HG02938 (cell line): ENCODE measurements around the gene IL32.

Experiments
- ATAC-seq: cut with Tn5 transposase; IDR thresholded peaks from one replicate; pipeline ENCODE4 v1.9.1; 2021; ENCODE audit warnings: mild to moderate bottlenecking, moderate library complexity; ENCODE audit not compliant: unreplicated experiment

Gene IL32

GRCh38 chr16:3113765-3114479 lies 48.5 kb downstream of the IL32 start:
- no peak for ATAC-seq

DNA sequence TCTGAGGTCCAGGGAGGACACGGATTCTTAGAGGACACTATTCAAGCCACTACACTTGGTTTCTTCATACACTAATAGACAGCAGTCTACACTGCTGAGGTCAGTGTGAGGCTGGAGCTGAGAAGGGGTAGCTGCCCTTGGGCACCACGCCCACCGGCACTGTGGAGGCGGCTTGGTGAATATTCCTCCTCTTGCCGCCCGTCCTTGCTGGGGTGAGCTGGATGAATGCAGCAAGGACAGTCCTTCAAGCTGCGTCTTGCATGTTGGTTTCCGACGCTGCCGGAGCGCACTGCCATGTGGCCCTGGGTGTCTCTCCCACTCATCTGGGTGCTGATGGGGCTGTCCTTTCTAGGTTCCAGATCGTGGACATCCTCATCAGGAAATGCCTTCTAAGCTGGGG lies 49.6 kb downstream of the IL32 start:
- ATAC-seq, result no peak

DNA sequence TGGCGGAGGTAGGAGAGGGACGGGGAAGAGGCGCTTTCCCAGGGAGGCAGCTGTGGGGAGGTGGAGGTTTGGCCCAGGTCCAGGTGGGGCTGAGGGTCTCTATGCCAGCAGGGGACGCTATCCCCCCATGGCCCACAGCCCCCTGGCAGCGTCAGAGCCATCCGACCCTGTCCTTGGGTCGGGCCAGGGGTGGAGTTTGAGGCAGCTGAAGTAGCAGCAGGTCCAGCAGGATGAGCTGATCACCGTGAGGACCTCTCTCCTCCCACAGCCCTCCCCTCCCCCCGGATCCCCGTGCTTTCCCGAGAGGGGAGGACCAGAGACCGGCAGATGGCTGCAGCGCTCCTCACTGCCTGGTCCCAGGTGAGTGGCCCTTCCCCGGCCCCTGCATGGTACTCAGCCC lies 50.1 kb downstream of the IL32 start:
- ATAC-seq, result no peak

GRCh38 chr16:3118204-3118790 lies 52.9 kb downstream of the IL32 start:
- ATAC-seq, result no peak

DNA sequence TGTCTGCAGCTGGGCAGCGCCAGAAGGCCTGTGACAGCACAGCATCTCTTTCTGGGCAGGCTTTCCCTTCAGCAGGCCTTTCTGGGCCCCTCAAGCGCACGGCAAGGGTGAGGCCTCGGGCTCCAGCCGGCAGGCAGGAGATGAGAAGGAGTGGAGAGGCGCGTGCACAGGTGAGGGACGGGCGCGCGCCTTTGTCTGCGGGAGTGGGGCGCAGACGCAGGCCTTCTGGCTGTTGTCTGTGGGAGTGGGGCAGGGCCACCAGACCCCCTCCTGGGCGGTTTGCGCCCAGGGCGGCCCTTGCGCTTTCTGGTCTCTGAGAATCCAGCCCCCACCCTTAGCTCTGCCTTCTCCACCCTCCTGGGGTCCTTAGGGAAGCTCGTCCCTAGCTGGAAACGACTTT lies 53.4 kb downstream of the IL32 start:
- ATAC-seq, result no peak
